K562 (cell line): Measurements from ENCODE around the gene MED16. TPM values are rescaled to one million over a fixed set of nuclear protein-coding genes. Genes with fewer than 3 reads are reported as not detected.

ENCODE experiments used
- ATAC-seq: fragments of 200-7000 bp; cut with Tn5 transposase; 3 replicates; pipeline ENCODE4 v1.9.1; 2020; ENCODE audit warnings: moderate library complexity
- BruUV-seq: library from RNA; stranded (reverse); fragments of 400-500 nt; replicated peaks from 2 replicates; lab custom pipeline; 2021; lab: Mats Ljungman, UMichigan
- CTCF ChIA-PET: fragments of 300-600 bp; formaldehyde crosslinking; extraction: SDS; loops from one replicate; lab custom pipeline; 2021; ENCODE audit warnings: low intra/inter-chr PET ratio; lab: Yijun Ruan, JAX
- POLR2A ChIA-PET: fragments of 300-600, 350-650 bp; sonication (Branson Sonifier 250); formaldehyde crosslinking; extraction: SDS; loops from one replicate; lab custom pipeline; 2021; ENCODE audit warnings: antibody characterized with exemption, inconsistent platforms; lab: Yijun Ruan, JAX
- DNase-seq, 4 experiments: peaks; one replicate each; pipeline versions ENCODE4 v3.0.0 to v3.0.0-alpha.2; 2011 to 2018; ENCODE audit warnings: low spot score in 3 of 4, mixed read lengths in 3 of 4; ENCODE audit errors: extremely low read depth in 1 of 4
- FAIRE-seq: peaks from 2 replicates; lab custom pipeline; 2011; peaks lifted over from hg19 to GRCh38; lab: Jason Lieb, UNC
- H2AFZ ChIP-seq: 2 replicates; pipeline ENCODE4 v1.6.0; 2011; ENCODE audit warnings: low read depth, low read length, control low read depth, inconsistent platforms
- H3K27ac ChIP-seq: fragments of 200-600 bp; 3 replicates; pipeline ENCODE4 v1.8.0; 2011; ENCODE audit warnings: low read depth, mild to moderate bottlenecking, control low read depth, inconsistent platforms, low read length, moderate library complexity, mixed read lengths; ENCODE audit errors: extremely low read depth
- H3K27me3 ChIP-seq, 2 experiments: fragments of 300-600 bp in 1 of 2; 2 replicates in 1 of 2; 3 replicates in 1 of 2; pipeline versions ENCODE4 v1.6.0 to v1.8.0; 2011; ENCODE audit warnings: inconsistent platforms in 2 of 2, low read length in 2 of 2, mild to moderate bottlenecking in 1 of 2, mixed read lengths in 1 of 2, moderate library complexity in 1 of 2; ENCODE audit not compliant: control insufficient read depth in 2 of 2, insufficient read depth in 2 of 2
- H3K36me3 ChIP-seq: fragments of 300-600 bp; 3 replicates; pipeline ENCODE4 v1.8.0; 2011; ENCODE audit warnings: mild to moderate bottlenecking, low read length, inconsistent platforms; ENCODE audit not compliant: control insufficient read depth, insufficient read depth
- H3K4me1 ChIP-seq, 2 experiments: fragments of 200-600 bp in 1 of 2; replicated peaks in 1 of 2; 2 replicates in 1 of 2; 3 replicates in 1 of 2; pipeline versions ENCODE4 v1.5.1 to v1.8.0; 2011; ENCODE audit warnings: inconsistent platforms in 2 of 2, low read length in 2 of 2, mild to moderate bottlenecking in 1 of 2, mixed read lengths in 1 of 2, moderate library complexity in 1 of 2; ENCODE audit not compliant: control insufficient read depth in 2 of 2, insufficient read depth in 2 of 2
- H3K4me2 ChIP-seq: 2 replicates; pipeline ENCODE4 v1.6.1; 2011; ENCODE audit warnings: low read length, control low read depth, inconsistent platforms, mixed read lengths; ENCODE audit not compliant: insufficient read depth
- H3K4me3 ChIP-seq: fragments of 200-600 bp; sonication (generic), shearing (Covaris generic); 2 replicates; pipeline ENCODE4 v1.5.1; 2016; ENCODE audit warnings: control low read depth, inconsistent platforms
- H3K79me2 ChIP-seq: fragments of 200-600 bp; 3 replicates; pipeline ENCODE4 v1.8.0; 2011; ENCODE audit warnings: low read length, inconsistent platforms; ENCODE audit not compliant: control insufficient read depth, insufficient read depth
- H3K9ac ChIP-seq, 2 experiments: 2 replicates each; pipeline versions ENCODE4 v1.6.0 to v1.6.1; 2011; ENCODE audit warnings: low read depth in 2 of 2, low read length in 2 of 2, control low read depth in 1 of 2, inconsistent platforms in 1 of 2, mild to moderate bottlenecking in 1 of 2, mixed read lengths in 1 of 2; ENCODE audit not compliant: insufficient read depth in 1 of 2
- H3K9me1 ChIP-seq: one replicate; pipeline ENCODE4 v1.6.0; 2011; ENCODE audit warnings: inconsistent platforms, mild to moderate bottlenecking, low read length, moderate library complexity; ENCODE audit not compliant: control insufficient read depth, insufficient read depth
- H3K9me3 ChIP-seq: replicated peaks from 2 replicates; pipeline ENCODE4 v1.5.1; 2011; ENCODE audit warnings: low read depth, low read length, inconsistent platforms; ENCODE audit not compliant: control insufficient read depth, insufficient read depth
- H4K20me1 ChIP-seq: replicated peaks from 2 replicates; pipeline ENCODE4 v1.6.1; 2011; ENCODE audit warnings: low read length, inconsistent platforms, mixed read lengths; ENCODE audit not compliant: control insufficient read depth, insufficient read depth
- CHD4 ChIP-seq: fragments of 200-600 bp; sonication (generic); IDR thresholded peaks from 3 replicates; pipeline ENCODE4 v1.6.1; 2012; ENCODE audit warnings: low read depth, mild to moderate bottlenecking, mixed read lengths, low read length, inconsistent platforms; ENCODE audit not compliant: insufficient read depth, insufficient replicate concordance, poor library complexity, severe bottlenecking
- FOXJ3 ChIP-seq: sonication (generic); formaldehyde crosslinking; IDR thresholded peaks from 2 replicates; pipeline ENCODE4 v1.4.0; 2020; ENCODE audit warnings: mild to moderate bottlenecking, missing genetic modification reagents
- HNRNPL ChIP-seq: fragments of 200-400 bp; formaldehyde crosslinking; IDR thresholded peaks from 2 replicates; pipeline ENCODE4 v1.6.1; 2017; ENCODE audit warnings: low read depth, mild to moderate bottlenecking, low read length
- MYC ChIP-seq, 2 experiments: fragments of 250-450 bp in 1 of 2; sonication (Bioruptor Pico) in 1 of 2; IDR thresholded peaks; 2 replicates each; pipeline versions ENCODE4 v1.5.1 to v1.6.1; 2012 to 2021; ENCODE audit warnings: low read depth in 2 of 2, borderline replicate concordance in 1 of 2, improper control_type of control experiment in 1 of 2, low read length in 1 of 2, mild to moderate bottlenecking in 1 of 2, moderate library complexity in 1 of 2
- NFIC ChIP-seq: fragments of 450-650 bp; IDR thresholded peaks from 2 replicates; pipeline ENCODE4 v1.6.1; 2017; ENCODE audit warnings: mild to moderate bottlenecking, inconsistent platforms
- OTX1 ChIP-seq: fragments of 450-650 bp; formaldehyde crosslinking; IDR thresholded peaks from 2 replicates; pipeline ENCODE4 v1.4.0; 2022; ENCODE audit warnings: mild to moderate bottlenecking
- PML ChIP-seq: IDR thresholded peaks from 2 replicates; pipeline ENCODE4 v1.6.1; 2012; ENCODE audit warnings: low read length, inconsistent platforms
- POLR2A ChIP-seq: fragments of 450-650 bp; conservative IDR thresholded peaks from 2 replicates; pipeline ENCODE4 v1.6.1; 2016
- SREBF1 ChIP-seq: fragments of 150-350 bp; IDR thresholded peaks from 2 replicates; pipeline ENCODE4 v1.6.1; 2014; ENCODE audit warnings: antibody characterized with exemption, low read depth, low read length, borderline replicate concordance
- SUPT5H ChIP-seq: fragments of 450-650 bp; IDR thresholded peaks from 2 replicates; pipeline ENCODE4 v1.6.1; 2016
- THRA ChIP-seq: fragments of 450-650 bp; IDR thresholded peaks from 2 replicates; pipeline ENCODE4 v1.6.1; 2017; ENCODE audit warnings: mild to moderate bottlenecking, moderate library complexity
- VEZF1 ChIP-seq: fragments of 200-800 bp; sonication (Bioruptor generic); IDR thresholded peaks from 2 replicates; pipeline ENCODE4 v1.6.1; 2017; ENCODE audit warnings: missing genetic modification characterization, missing compliant biosample characterization
- ZNF23 ChIP-seq: fragments of 250-450 bp; sonication (Bioruptor Pico); IDR thresholded peaks from 2 replicates; pipeline ENCODE4 v1.4.0; 2020; ENCODE audit warnings: mild to moderate bottlenecking
- WGBS: fragments of 100-300 bp; shearing (Covaris generic); methylation state at CpG from one replicate; pipeline ENCODE4 v1.1.6; 2016; ENCODE audit warnings: low coverage, mixed read lengths; ENCODE audit not compliant: insufficient coverage; ENCODE audit errors: missing lambda C conversion rate; 5-methylcytosine and 5-hydroxymethylcytosine counted together
- in situ Hi-C: fragments of 300-500 bp; cut with MboI; formaldehyde crosslinking; loops from 4 replicates; pipeline ENCODE4 v1.15.0; 2018; ENCODE audit warnings: inconsistent platforms, mixed read lengths
- intact Hi-C: fragments of 100-400 bp; cut with micrococcal nuclease; formaldehyde crosslinking; loops from 2 replicates; pipeline ENCODE4 v1.14.2; 2022
- polyA plus RNA-seq, 8 experiments: library from polyadenylated mRNA; depleted of rRNA in 4 of 8; stranded (reverse) in 5 of 8; unstranded in 3 of 8; fragments of >200 nt; fragmentation: Nextera tagmentation in 2 of 8; fragmentation: Illumina TruSeq in 1 of 8; extraction: Ambion mirVana in 2 of 8; extraction: Trizol in 1 of 8; gene quantifications; 2 replicates each; pipeline versions ENCODE4 v1.2.1 to v1.2.3, GENCODE V29; 2011 to 2014; ENCODE audit warnings: inconsistent platforms in 1 of 8, missing spikeins in 1 of 8
- total RNA-seq, 7 experiments: library from RNA; depleted of rRNA in 6 of 7; stranded (reverse); fragments of >200 nt in 6 of 7; fragmentation: Illumina TruSeq in 2 of 7; extraction: Trizol in 2 of 7; gene quantifications; 2 replicates each; pipeline versions ENCODE4 v1.2.1 to v1.2.3, GENCODE V29; 2011 to 2021; ENCODE audit warnings: low replicate concordance in 1 of 7
- TF ChIP-seq, protein P1 (sequence below): fragments of 250-450 bp; sonication (Bioruptor Pico); IDR thresholded peaks from 2 replicates; pipeline ENCODE4 v1.5.1; 2021; ENCODE audit warnings: mild to moderate bottlenecking
- TF ChIP-seq, protein P2 (sequence below): fragments of 450-650 bp; IDR thresholded peaks from 2 replicates; pipeline ENCODE4 v1.6.1; 2016; ENCODE audit warnings: borderline replicate concordance

MED16 gene
- total and polyA plus RNA-seq, 9 of the 15 experiments (the other 6 are each of a cell fraction or from before 2014, with no cell fraction given) = 0.89 to 59.9 (median 8.6) TPM

- Histone ChIP-seq H3K9me1 (no peaks in the 10 kb centered on the region), H3K9me3 (no peaks in the 10 kb centered on the region), H2AFZ (no peak overlapping the region), H3K27me3 (no peaks in the 10 kb centered on the region), H3K79me2 (no peaks in the 10 kb centered on the region), H3K4me3 (0 out of 2 replicates have a peak overlapping the region, but pooled peaks have one; percentile 8), H4K20me1 (no peaks in the 10 kb centered on the region; the same call in 1 of the 2 replicates), H3K9ac (0 out of 4 replicates have a peak overlapping the region, but pooled peaks of 1 of the 2 experiments have one; percentile 36), H3K27ac (peak overlapping the region; percentile 66; the same call in 1 of the 3 replicates), H3K4me1 (peaks cover 16 to 74% of the 10 kb centered on the region in 2 experiments), H3K36me3 (peaks cover 83% of the 10 kb centered on the region; the same call in 2 of the 3 replicates), H3K4me2 (no peak overlapping the region)
- WGBS = 31% methylated on average over 19 of the region's 27 CpGs
- CTCF ChIA-PET = no interaction called here
- DNase-seq (peak; percentile 76 to 95 (median 81)), FAIRE-seq (peak; percentile 95), ATAC-seq (peak; percentile 94)
- no TSS peak for BruUV-seq
- in situ Hi-C loops = no loop called here
- POLR2A ChIA-PET = interaction anchor here (2.0 kb wide), 1 partner anchor 35 kb away, joined by 7 read pairs; no protein-coding TSS in a partner anchor
- intact Hi-C loops = no loop called here
- TF ChIP-seq OTX1 (CRISPR knock-in tag) (no peak), PML (no peak), ZNF23 (CRISPR knock-in tag) (no peak), THRA (no peak), HNRNPL (no peak), MYC (IDR thresholded peaks at IDR 0.05; ENCODE audit: low read depth, low read length) (no peak), MYC (CRISPR knock-in tag; IDR thresholded peaks at IDR 0.05; ENCODE audit: borderline replicate concordance, low read depth) (0 out of 2 replicates have a peak, but pooled peaks have one; percentile 30), CHD4 (no peak), FOXJ3 (CRISPR knock-in tag) (no peak), POLR2A (peak; percentile 41; the same call in 1 of the 2 replicates), NFIC (no peak), VEZF1 (peak; percentile 83), SUPT5H (no peak; the same call in 1 of the 2 replicates), SREBF1 (no peak)
- TF ChIP-seq, protein P1, sequence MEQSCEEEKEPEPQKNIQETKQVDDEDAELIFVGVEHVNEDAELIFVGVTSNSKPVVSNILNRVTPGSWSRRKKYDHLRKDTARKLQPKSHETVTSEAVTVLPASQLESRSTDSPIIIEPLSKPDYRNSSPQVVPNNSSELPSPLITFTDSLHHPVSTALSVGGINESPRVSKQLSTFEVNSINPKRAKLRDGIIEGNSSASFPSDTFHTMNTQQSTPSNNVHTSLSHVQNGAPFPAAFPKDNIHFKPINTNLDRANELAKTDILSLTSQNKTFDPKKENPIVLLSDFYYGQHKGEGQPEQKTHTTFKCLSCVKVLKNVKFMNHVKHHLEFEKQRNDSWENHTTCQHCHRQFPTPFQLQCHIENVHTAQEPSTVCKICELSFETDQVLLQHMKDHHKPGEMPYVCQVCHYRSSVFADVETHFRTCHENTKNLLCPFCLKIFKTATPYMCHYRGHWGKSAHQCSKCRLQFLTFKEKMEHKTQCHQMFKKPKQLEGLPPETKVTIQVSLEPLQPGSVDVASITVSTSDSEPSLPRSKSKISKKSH (CRISPR knock-in tag) = no peak
- TF ChIP-seq, protein P2, sequence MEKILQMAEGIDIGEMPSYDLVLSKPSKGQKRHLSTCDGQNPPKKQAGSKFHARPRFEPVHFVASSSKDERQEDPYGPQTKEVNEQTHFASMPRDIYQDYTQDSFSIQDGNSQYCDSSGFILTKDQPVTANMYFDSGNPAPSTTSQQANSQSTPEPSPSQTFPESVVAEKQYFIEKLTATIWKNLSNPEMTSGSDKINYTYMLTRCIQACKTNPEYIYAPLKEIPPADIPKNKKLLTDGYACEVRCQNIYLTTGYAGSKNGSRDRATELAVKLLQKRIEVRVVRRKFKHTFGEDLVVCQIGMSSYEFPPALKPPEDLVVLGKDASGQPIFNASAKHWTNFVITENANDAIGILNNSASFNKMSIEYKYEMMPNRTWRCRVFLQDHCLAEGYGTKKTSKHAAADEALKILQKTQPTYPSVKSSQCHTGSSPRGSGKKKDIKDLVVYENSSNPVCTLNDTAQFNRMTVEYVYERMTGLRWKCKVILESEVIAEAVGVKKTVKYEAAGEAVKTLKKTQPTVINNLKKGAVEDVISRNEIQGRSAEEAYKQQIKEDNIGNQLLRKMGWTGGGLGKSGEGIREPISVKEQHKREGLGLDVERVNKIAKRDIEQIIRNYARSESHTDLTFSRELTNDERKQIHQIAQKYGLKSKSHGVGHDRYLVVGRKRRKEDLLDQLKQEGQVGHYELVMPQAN = no peak
Measured at GRCh38 chr19:872266-872951, 20.6 kb downstream of the MED16 start.
